ENCODE data around the gene L3MBTL3. TPM values are rescaled to one million over a fixed set of nuclear protein-coding genes. Genes with fewer than 3 reads are reported as not detected.
"Not testable (repeated sequence)": the region's sequence is repeated elsewhere in the genome, so short reads cannot be mapped to it uniquely, and the experiment has no call there.

The L3MBTL3 gene
- total RNA-seq, 1 donor from 2014 or later, result 3.2 TPM

DNA sequence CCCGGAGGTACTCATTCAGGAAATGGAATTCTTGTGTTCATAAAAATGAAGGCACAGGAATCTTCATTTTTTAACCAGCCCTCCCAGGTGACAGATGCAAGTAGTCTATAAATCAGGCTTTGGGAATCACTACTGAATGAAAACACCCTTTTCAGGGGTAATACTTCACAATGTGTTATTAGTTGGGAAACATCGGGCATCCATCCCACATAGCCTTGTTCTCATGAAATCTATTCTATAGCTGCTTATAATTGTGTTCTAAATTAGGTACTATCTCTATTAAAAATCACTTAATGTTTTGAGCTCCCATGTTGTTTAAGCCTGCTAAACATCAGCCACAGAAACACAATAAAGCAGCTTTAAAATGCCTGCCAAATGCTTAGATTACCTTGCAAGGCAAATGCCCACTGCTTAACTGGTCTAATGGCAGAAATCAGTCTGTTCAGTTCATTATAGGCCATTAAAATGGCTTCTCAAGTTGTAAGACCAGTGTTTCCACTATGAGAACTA, 94.9 kb downstream of the L3MBTL3 start:
- no peaks in the 10 kb centered on the region for H3K36me3 ChIP-seq
- H3K9me3 ChIP-seq (replicated peaks), result peaks cover 5% of the 10 kb centered on the region
- intact Hi-C loops (cut with micrococcal nuclease), result no loop called here
- H3K27ac ChIP-seq (replicated peaks), result no peak overlapping the region
- H3K27me3 ChIP-seq (ENCODE audit: low read depth), result no peaks in the 10 kb centered on the region
- TF ChIP-seq, protein P1, sequence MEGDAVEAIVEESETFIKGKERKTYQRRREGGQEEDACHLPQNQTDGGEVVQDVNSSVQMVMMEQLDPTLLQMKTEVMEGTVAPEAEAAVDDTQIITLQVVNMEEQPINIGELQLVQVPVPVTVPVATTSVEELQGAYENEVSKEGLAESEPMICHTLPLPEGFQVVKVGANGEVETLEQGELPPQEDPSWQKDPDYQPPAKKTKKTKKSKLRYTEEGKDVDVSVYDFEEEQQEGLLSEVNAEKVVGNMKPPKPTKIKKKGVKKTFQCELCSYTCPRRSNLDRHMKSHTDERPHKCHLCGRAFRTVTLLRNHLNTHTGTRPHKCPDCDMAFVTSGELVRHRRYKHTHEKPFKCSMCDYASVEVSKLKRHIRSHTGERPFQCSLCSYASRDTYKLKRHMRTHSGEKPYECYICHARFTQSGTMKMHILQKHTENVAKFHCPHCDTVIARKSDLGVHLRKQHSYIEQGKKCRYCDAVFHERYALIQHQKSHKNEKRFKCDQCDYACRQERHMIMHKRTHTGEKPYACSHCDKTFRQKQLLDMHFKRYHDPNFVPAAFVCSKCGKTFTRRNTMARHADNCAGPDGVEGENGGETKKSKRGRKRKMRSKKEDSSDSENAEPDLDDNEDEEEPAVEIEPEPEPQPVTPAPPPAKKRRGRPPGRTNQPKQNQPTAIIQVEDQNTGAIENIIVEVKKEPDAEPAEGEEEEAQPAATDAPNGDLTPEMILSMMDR (IDR thresholded peaks at IDR 0.05; ENCODE audit: borderline replicate concordance), result no peak
- H3K4me3 ChIP-seq, result no peak overlapping the region
- no peaks in the 10 kb centered on the region for H3K4me1 ChIP-seq
- no peak for DNase-seq

DNA sequence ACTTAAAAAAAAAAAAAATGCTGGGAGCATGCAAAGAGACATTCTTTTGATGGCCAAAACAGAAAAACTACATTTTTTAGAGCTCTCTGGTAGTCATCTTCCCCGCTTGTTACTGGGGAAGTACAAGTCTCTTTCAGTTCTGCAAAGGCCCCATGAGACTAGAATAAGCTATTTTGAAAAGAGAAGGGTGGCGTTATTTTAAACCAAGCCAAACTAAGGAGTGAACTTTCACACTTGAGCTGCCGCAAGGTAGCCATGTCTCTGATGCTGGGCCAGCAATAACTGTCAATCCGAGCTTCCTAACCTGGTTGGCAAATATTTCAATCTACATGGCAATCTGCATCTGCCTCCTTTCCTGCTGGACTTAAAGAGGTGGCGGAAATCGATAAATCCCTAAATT, 96.7 kb downstream of the L3MBTL3 start:
- H3K4me1 ChIP-seq, result no peaks in the 10 kb centered on the region
- H3K27ac ChIP-seq (replicated peaks), result no peak overlapping the region
- intact Hi-C loops (cut with micrococcal nuclease), result no loop called here
- H3K27me3 ChIP-seq (ENCODE audit: low read depth), result no peaks in the 10 kb centered on the region
- H3K36me3 ChIP-seq, result no peaks in the 10 kb centered on the region
- H3K4me3 ChIP-seq, result no peak overlapping the region
- no peak for DNase-seq
- no peaks in the 10 kb centered on the region for H3K9me3 ChIP-seq (replicated peaks)
- TF ChIP-seq, protein P1 (IDR thresholded peaks at IDR 0.05; ENCODE audit: borderline replicate concordance), result no peak

DNA sequence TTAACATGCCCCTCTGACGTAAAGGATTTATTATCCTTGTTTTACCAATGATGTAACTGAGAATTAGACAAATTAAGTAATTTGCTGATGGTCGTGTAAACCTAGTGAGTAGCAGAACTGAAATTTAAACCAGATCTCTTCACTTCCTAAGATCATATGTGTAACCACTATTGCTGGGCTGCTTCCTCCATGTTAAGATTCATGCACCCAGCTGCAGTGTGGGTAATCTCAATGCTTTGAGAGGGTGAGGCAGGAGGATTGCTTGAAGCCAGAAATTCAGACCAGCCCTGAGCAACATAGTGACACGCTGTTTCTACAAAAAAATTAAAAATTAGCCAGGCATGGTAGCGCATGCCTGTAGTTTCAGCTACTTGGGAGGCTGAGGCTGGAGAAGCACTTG, 97.9 kb downstream of the L3MBTL3 start:
- Histone ChIP-seq H3K4me3 (no peak overlapping the region), H3K9me3 (replicated peaks) (no peaks in the 10 kb centered on the region), H3K4me1 (no peaks in the 10 kb centered on the region), H3K27me3 (ENCODE audit: low read depth) (no peaks in the 10 kb centered on the region), H3K36me3 (no peaks in the 10 kb centered on the region), H3K27ac (replicated peaks) (no peak overlapping the region)
- DNase-seq, result no peak
- intact Hi-C loops (cut with micrococcal nuclease), result no loop called here
- TF ChIP-seq, protein P1 (IDR thresholded peaks at IDR 0.05; ENCODE audit: borderline replicate concordance), result no peak

DNA sequence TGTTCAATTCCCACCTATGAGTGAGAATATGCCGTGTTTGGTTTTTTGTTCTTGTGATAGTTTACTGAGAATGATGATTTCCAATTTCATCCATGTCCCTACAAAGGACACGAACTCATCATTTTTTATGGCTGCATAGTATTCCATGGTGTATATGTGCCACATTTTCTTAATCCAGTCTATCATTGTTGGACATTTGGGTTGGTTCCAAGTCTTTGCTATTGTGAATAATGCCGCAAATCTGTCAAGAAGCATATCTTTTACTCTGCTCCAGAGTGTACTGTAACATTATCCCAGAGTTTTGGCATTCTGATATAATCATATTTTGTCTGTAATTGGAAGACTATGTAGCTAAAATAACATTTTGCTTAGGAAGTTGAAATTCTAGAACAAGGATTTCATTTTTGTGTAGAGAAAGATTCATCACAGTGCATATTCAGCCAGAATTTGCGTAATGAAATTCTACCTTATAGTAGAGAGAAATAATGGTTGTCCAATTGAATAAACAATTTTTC, 98.9 kb downstream of the L3MBTL3 start:
- DNase-seq; H3K4me3 ChIP-seq; H3K27me3 ChIP-seq (ENCODE audit: low read depth); H3K9me3 ChIP-seq (replicated peaks); H3K27ac ChIP-seq (replicated peaks); intact Hi-C loops (cut with micrococcal nuclease); H3K36me3 ChIP-seq; H3K4me1 ChIP-seq: not testable (repeated sequence)

DNA sequence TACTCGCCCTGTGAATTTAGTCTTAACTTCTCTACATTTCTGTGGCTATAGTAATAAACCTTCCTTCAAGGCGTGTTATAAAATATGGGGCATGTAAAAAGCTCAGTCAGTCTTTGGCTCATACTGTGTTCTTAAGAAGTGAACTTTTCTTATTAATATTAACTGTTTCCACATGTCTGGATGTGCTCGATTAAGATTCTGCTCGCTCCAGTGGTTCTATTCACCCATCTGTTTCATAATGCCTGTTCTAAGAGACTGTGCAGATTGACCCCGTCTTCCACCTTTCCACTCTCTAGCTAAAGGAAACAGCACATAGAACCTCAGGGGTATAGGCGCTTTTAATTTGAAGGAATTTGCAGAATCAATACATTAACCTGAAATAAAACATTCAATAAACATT, 99.9 kb downstream of the L3MBTL3 start:
- Histone ChIP-seq H3K27me3 (ENCODE audit: low read depth) (no peaks in the 10 kb centered on the region), H3K9me3 (replicated peaks) (no peaks in the 10 kb centered on the region), H3K4me3 (no peak overlapping the region), H3K36me3 (no peaks in the 10 kb centered on the region), H3K27ac (replicated peaks) (no peak overlapping the region), H3K4me1 (no peaks in the 10 kb centered on the region)
- intact Hi-C loops (cut with micrococcal nuclease), result no loop called here
- TF ChIP-seq, protein P1 (IDR thresholded peaks at IDR 0.05; ENCODE audit: borderline replicate concordance), result no peak
- DNase-seq, result no peak

DNA sequence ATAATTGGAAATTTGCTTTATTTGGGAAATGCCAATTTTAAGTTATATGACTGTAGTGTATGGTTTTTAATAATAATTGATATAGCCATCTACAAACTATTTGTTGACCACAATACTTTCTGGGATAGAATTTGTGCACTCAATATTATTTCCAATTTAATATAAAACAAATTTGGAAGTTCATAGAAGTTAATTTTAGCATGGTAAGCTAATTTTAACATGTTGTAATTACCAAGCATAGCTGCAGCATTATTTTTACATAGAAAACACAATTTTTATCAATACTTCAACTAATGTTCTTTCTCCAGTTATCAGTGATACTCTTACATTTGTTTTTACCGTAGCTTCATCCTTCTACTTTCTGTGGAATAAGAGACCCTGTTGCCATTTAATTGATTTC, 100.8 kb downstream of the L3MBTL3 start:
- Histone ChIP-seq H3K36me3 (no peaks in the 10 kb centered on the region), H3K27me3 (ENCODE audit: low read depth) (no peaks in the 10 kb centered on the region), H3K4me1 (no peaks in the 10 kb centered on the region), H3K27ac (replicated peaks) (no peak overlapping the region), H3K9me3 (replicated peaks) (no peaks in the 10 kb centered on the region), H3K4me3 (no peak overlapping the region)
- intact Hi-C loops (cut with micrococcal nuclease), result no loop called here
- no peak for DNase-seq
- TF ChIP-seq, protein P1 (IDR thresholded peaks at IDR 0.05; ENCODE audit: borderline replicate concordance), result no peak

Measured in left ventricle myocardium inferior (tissue), 1 donor.